Tibial nerve (tissue), 4 donors: ENCODE results near the gene S100A7A.
"Not testable (repeated sequence)": the region's sequence is repeated elsewhere in the genome, so short reads cannot be mapped to it uniquely, and the experiment has no call there.

Experiments
- CTCF ChIP-seq, 5 experiments: fragments of 200-600 bp in 3 of 5; fragments of 450-650 bp in 2 of 5; sonication (generic) in 3 of 5; IDR thresholded peaks; one replicate each; pipeline ENCODE4 v1.5.1; 2016 to 2019; ENCODE audit warnings: antibody characterized with exemption in 5 of 5, mild to moderate bottlenecking in 3 of 5, moderate library complexity in 2 of 5
- EP300 ChIP-seq, 2 donors: sonication (generic); formaldehyde crosslinking; IDR thresholded peaks; one replicate each; pipeline ENCODE4 v1.6.1; 2017; ENCODE audit warnings: antibody characterized with exemption in 2 of 2, mild to moderate bottlenecking in 1 of 2
- POLR2A ChIP-seq, 2 donors: fragments of 450-650 bp; IDR thresholded peaks; one replicate each; pipeline ENCODE4 v1.6.1; 2017; ENCODE audit warnings: antibody characterized with exemption in 2 of 2, mild to moderate bottlenecking in 2 of 2, moderate library complexity in 2 of 2

- TF ChIP-seq CTCF, POLR2A, EP300 (IDR thresholded peaks at IDR 0.05): not testable (repeated sequence)
Observed at GRCh38 chr1:153448851-153449250, 32.5 kb downstream of the S100A7A start.
